Esophagus (tissue), 2 donors: Measurements from ENCODE around the gene ZNF862. TPM values are rescaled to one million over a fixed set of nuclear protein-coding genes. Genes with fewer than 3 reads are reported as not detected.

Experiments used
- H3K27ac ChIP-seq, 2 donors: one replicate each; pipeline ENCODE4 v1.5.1; 2013; ENCODE audit warnings: low read depth in 2 of 2, mild to moderate bottlenecking in 2 of 2, inconsistent platforms in 1 of 2, low read length in 1 of 2, moderate library complexity in 1 of 2
- H3K27me3 ChIP-seq, 2 donors: one replicate each; pipeline ENCODE4 v1.6.1; 2013; ENCODE audit warnings: low read length in 2 of 2, control low read depth in 1 of 2, mild to moderate bottlenecking in 1 of 2; ENCODE audit not compliant: insufficient read depth in 2 of 2, control insufficient read depth in 1 of 2
- H3K36me3 ChIP-seq, 2 donors: one replicate each; pipeline ENCODE4 v1.6.1; 2013; ENCODE audit warnings: low read length in 1 of 2; ENCODE audit not compliant: control insufficient read depth in 2 of 2, insufficient read depth in 2 of 2
- H3K4me1 ChIP-seq, 2 donors: one replicate each; pipeline ENCODE4 v1.6.1; 2013; ENCODE audit warnings: low read length in 1 of 2; ENCODE audit not compliant: control insufficient read depth in 2 of 2, insufficient read depth in 2 of 2
- H3K4me3 ChIP-seq, 2 donors: one replicate each; pipeline ENCODE4 v1.5.1; 2013; ENCODE audit warnings: low read length in 2 of 2, mild to moderate bottlenecking in 2 of 2, low read depth in 1 of 2, moderate library complexity in 1 of 2
- H3K9me3 ChIP-seq, 2 donors: one replicate each; pipeline ENCODE4 v1.6.1; 2013; ENCODE audit warnings: mild to moderate bottlenecking in 2 of 2, low read depth in 1 of 2, low read length in 1 of 2, moderate library complexity in 1 of 2; ENCODE audit not compliant: control insufficient read depth in 2 of 2, insufficient read depth in 1 of 2
- WGBS, 2 donors: extraction: QIAGEN DNeasy Blood & Tissue Kit; methylation state at CpG; one replicate each; pipeline ENCODE4 v1.1.7; 2013; 5-methylcytosine and 5-hydroxymethylcytosine counted together
- polyA plus RNA-seq, 2 donors: library from polyadenylated mRNA; stranded (reverse); fragments of 200-250 nt; gene quantifications; one replicate each; pipeline ENCODE4 v1.2.3, GENCODE V29; 2013
- donor health status: healthy with polysubstance abuse.
- donor health status: Bipolar disorder and iron deficiency.

ZNF862 gene
- polyA plus RNA-seq, 2 donors: 3.9 to 8.4 TPM

DNA sequence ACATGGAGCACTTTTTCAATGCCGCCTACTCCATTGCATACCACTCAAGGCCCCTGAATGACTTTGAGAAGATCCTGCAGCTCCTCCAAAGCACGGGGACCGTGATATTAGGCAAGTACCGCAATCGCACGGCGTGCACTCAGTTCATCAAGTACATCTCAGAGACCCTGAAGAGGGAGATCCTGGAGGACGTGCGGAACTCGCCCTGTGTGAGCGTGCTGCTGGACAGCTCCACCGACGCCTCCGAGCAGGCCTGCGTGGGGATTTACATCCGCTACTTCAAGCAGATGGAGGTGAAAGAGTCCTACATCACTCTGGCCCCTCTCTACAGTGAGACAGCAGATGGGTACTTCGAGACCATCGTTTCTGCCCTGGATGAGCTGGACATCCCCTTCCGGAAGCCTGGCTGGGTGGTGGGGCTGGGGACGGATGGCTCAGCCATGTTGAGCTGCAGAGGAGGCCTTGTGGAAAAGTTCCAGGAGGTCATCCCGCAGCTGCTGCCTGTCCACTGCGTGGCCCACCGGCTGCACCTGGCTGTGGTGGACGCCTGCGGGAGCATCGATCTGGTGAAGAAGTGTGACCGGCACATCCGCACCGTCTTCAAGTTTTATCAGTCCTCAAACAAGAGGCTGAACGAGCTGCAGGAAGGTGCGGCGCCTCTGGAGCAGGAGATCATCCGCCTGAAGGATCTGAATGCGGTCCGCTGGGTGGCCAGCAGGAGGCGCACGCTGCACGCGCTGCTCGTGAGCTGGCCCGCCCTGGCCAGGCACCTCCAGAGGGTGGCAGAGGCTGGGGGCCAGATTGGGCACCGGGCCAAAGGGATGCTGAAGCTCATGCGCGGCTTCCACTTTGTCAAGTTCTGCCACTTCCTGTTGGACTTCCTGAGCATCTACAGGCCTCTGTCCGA, 22.9 kb downstream of the ZNF862 start:
- WGBS, 2 donors: 86% methylated on average over 45 of the region's 45 CpGs
- Histone ChIP-seq H3K27ac (no peak overlapping the region), H3K27me3 (no peaks in the 10 kb centered on the region), H3K4me1 (no peaks in the 10 kb centered on the region), H3K9me3 (no peaks in the 10 kb centered on the region), H3K4me3 (no peak overlapping the region), H3K36me3 (peaks cover 19 to 34% of the 10 kb centered on the region in 2 donors)

DNA sequence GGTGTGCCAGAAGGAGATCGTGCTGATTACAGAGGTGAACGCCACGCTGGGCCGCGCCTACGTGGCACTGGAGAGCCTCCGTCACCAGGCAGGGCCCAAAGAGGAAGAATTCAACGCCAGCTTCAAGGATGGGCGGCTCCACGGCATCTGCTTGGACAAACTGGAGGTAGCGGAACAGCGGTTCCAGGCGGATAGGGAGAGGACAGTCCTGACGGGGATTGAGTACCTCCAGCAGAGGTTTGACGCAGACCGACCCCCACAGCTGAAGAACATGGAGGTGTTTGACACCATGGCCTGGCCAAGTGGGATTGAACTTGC, 23.5 kb downstream of the ZNF862 start:
- H3K27me3 ChIP-seq: no peaks in the 10 kb centered on the region

DNA sequence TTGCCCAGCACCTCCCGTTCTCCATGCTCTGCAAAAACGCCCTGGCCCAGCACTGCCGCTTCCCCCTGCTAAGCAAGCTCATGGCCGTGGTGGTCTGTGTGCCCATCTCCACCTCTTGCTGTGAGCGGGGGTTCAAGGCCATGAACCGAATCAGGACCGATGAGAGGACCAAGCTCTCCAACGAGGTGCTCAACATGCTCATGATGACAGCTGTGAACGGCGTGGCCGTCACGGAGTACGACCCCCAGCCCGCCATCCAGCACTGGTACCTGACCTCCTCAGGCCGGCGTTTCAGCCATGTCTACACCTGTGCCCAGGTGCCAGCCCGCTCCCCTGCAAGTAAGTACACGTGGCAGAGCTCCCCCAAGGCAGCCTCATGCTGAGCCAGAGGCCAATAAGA, 24.0 kb downstream of the ZNF862 start:
- WGBS, 2 donors: 88 to 96% methylated on average over 18 of the region's 18 CpGs
- no peaks in the 10 kb centered on the region for H3K27me3 ChIP-seq
- peaks cover 19 to 37% of the 10 kb centered on the region in 2 donors for H3K36me3 ChIP-seq
- no peak overlapping the region for H3K4me3 ChIP-seq
- no peaks in the 10 kb centered on the region for H3K9me3 ChIP-seq
- no peak overlapping the region for H3K27ac ChIP-seq
- H3K4me1 ChIP-seq: no peaks in the 10 kb centered on the region

More for the DNA sequence above, 23.5 kb downstream of the ZNF862 start:
- WGBS, 2 donors: 95% methylated on average over 16 of the region's 16 CpGs
- peaks cover 19 to 37% of the 10 kb centered on the region in 2 donors for H3K36me3 ChIP-seq
- H3K9me3 ChIP-seq: no peaks in the 10 kb centered on the region
- no peaks in the 10 kb centered on the region for H3K4me1 ChIP-seq
- no peak overlapping the region for H3K27ac ChIP-seq
- H3K4me3 ChIP-seq: no peak overlapping the region

DNA sequence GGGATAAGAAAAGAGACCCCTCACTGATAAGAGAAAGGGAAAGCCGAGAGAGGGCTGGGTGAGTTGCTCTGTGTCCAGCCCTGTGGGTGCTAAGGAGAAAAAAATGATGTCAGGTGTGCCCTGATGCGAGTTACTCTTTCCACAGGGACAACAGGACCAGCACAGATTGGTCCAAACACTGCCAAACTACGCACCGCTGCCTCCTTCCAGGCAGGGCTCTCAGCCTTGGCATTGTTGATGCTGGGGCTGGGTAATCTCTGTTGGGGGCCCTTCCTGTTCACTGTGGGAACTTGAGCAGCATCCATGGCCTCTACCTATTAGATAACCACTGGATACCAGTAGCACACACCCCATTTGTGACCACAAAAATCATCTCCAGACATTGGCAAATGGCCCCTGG, 25.3 kb downstream of the ZNF862 start:
- 92 to 100% methylated on average over 4 of the region's 4 CpGs for WGBS, 2 donors
- Histone ChIP-seq H3K9me3 (no peaks in the 10 kb centered on the region), H3K36me3 (peaks cover 19 to 37% of the 10 kb centered on the region in 2 donors), H3K27ac (no peak overlapping the region), H3K27me3 (no peaks in the 10 kb centered on the region), H3K4me1 (peaks cover 0 to 3% of the 10 kb centered on the region in 2 donors), H3K4me3 (no peak overlapping the region)

DNA sequence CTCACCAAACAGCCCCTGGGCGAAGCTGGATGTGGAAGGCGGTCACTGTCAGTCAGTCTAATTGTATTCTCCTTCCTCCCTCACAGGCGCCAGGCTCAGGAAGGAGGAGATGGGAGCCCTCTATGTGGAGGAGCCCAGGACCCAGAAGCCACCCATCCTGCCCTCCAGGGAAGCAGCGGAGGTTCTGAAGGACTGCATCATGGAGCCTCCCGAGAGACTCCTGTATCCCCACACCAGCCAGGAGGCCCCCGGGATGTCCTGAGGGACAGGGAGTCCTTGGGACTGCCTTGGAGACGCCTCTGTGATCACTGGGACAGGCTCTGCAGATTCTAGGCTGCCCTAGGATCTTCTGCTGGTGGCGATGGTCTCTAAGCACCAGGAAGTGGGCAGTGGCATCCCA, 25.8 kb downstream of the ZNF862 start:
- Histone ChIP-seq H3K27me3 (no peaks in the 10 kb centered on the region), H3K4me3 (no peak overlapping the region), H3K36me3 (peaks cover 19 to 37% of the 10 kb centered on the region in 2 donors), H3K27ac (no peak overlapping the region), H3K4me1 (peaks cover 0 to 4% of the 10 kb centered on the region in 2 donors), H3K9me3 (no peaks in the 10 kb centered on the region)
- 88 to 90% methylated on average over 8 of the region's 8 CpGs for WGBS, 2 donors

DNA sequence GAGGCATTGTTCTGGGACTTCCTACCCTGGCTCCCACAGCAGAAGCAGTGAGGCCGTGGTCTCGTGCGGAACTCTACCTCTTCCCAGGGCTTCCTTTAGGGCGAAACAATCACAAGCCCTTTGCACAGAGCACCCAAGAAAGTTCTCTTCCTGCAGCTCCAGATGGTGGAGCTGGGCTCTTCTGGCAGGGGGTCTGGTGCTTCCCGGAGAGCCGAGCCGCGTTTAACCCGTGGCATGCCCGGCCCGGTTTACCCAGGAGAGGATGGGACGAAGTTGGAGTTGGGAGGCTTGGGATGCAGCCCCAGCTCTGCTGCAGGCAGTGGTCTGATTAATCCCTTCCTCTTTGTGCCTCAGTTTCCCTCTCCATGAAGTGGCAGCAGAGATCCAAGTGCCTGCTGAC, 26.6 kb downstream of the ZNF862 start:
- Histone ChIP-seq H3K4me3 (no peak overlapping the region), H3K27me3 (no peaks in the 10 kb centered on the region), H3K4me1 (peaks cover 0 to 4% of the 10 kb centered on the region in 2 donors), H3K27ac (no peak overlapping the region), H3K36me3 (peaks cover 19 to 34% of the 10 kb centered on the region in 2 donors), H3K9me3 (no peaks in the 10 kb centered on the region)
- WGBS, 2 donors: 91 to 96% methylated on average over 12 of the region's 12 CpGs

DNA sequence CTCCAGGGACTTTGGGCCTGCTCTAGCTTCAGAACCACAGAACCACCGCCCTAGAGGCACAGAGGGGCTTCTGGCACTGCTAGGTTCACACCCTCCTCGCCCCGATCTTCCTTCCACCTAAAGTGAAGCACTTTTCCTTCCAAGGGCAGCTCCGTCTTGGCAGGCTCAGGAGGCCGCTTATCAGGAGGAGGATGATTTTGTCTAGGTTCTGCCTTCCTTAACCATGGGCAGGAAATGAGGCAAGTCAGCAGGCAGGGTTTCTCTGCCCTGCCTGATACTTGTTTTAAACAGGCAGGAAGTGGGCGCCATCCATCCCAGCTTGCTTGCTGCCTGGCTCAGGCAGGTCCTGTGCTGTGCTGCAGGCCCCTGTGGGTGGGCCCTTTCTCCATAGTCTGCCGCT, 27.3 kb downstream of the ZNF862 start:
- H3K4me3 ChIP-seq: no peak overlapping the region
- H3K9me3 ChIP-seq: no peaks in the 10 kb centered on the region
- peaks cover 0 to 4% of the 10 kb centered on the region in 2 donors for H3K4me1 ChIP-seq
- peaks cover 17 to 32% of the 10 kb centered on the region in 2 donors for H3K36me3 ChIP-seq
- H3K27ac ChIP-seq: no peak overlapping the region
- WGBS, 2 donors: 70 to 79% methylated on average over 6 to 7 of the region's 7 CpGs
- H3K27me3 ChIP-seq: no peaks in the 10 kb centered on the region

DNA sequence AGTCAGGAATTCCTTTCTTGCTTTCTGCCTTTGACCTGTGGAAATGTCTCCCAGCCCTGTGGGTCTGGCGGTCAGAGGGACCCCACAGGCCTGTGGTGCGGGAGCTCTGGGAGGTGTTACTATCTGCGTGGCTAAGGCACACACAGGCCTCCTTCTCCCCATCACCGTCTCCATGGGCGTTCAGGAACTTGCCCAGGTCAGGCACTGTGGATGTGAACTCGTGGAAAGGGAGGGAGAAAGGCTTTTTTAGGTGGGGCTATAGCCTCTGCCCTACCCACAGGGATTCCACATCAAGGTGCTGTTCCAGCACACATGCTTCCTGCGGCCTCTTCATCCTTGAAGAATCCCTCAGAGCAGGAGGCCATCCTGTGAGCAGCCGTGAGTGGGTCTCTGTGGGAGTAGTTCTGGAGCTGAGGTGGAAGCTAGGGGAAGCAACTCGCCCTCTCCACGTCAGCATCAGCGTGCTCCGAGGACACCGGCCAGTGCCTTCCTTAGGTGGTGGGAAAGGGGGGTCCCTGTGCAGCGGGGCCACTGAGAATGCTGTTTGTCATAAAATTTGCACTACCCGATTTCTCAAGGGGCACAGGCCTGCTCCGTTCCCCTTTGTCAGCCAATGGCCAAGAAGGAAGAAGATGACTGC, 28.1 kb downstream of the ZNF862 start:
- no peak overlapping the region for H3K27ac ChIP-seq
- H3K4me3 ChIP-seq: no peak overlapping the region
- no peaks in the 10 kb centered on the region for H3K27me3 ChIP-seq
- H3K36me3 ChIP-seq: peaks cover 17 to 24% of the 10 kb centered on the region in 2 donors
- WGBS, 2 donors: 89 to 90% methylated on average over 16 of the region's 16 CpGs
- no peaks in the 10 kb centered on the region for H3K9me3 ChIP-seq
- H3K4me1 ChIP-seq: peaks cover 0 to 4% of the 10 kb centered on the region in 2 donors

DNA sequence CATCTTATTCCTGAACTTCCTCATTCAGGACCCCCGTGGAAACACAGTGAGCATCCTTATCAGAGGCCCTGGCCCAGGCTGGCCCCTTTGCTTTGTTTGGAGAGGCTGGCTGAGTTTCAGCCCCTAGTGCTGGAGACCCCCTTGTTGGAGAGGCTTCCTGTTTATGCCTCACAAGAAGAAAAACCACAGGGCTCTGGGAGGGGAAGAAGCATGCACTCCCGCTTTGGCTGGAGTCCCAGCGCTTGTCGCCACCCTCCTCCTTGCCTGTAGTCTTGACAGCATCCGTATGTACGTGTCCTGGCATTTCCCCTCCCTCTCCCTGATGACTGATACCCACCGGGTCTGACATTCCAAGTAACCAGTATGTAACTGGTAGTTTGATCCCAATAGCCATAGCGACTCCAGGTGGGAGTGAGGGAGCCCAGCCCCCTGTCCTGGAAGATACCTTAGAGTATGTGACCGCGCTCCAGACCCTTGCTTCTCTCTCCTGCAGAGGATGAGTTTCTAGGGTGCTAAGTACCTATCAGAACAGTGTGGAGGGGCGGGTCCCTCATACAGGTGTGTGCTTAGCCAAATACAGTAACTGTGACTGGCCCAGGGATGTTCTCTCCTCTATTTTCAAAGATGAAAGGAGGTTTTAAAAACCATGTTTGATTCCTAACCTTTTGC, 28.7 kb downstream of the ZNF862 start:
- Histone ChIP-seq H3K27me3 (no peaks in the 10 kb centered on the region), H3K4me3 (no peak overlapping the region), H3K36me3 (peaks cover 17 to 23% of the 10 kb centered on the region in 2 donors), H3K4me1 (peaks cover 0 to 4% of the 10 kb centered on the region in 2 donors), H3K9me3 (no peaks in the 10 kb centered on the region), H3K27ac (no peak overlapping the region)
- WGBS, 2 donors: 56 to 70% methylated on average over 11 of the region's 11 CpGs
